Loucy (cell line): ENCODE measurements around the gene NAXD.

Experiments
- CTCF ChIP-seq: fragments of 200-600 bp; sonication (generic); conservative IDR thresholded peaks from 2 replicates; pipeline ENCODE4 v1.5.1; 2014; ENCODE audit warnings: mild to moderate bottlenecking, antibody characterized with exemption, low read length
- EZH2phosphoT487 ChIP-seq: fragments of 200-600 bp; IDR thresholded peaks from 2 replicates; pipeline ENCODE4 v1.6.1; 2018; ENCODE audit warnings: antibody characterized with exemption, mild to moderate bottlenecking, moderate library complexity, borderline replicate concordance

- no peak for TF ChIP-seq CTCF
- TF ChIP-seq EZH2phosphoT487, result no peak
Observed at GRCh38 chr13:110600261-110600819, 15.0 kb upstream of the NAXD start.
